C4-2B (cell line): Measurements from ENCODE around the gene KRTAP4-1.

Source experiments
- H3K27ac ChIP-seq: fragments of 450-650 bp; 2 replicates; pipeline ENCODE4 v1.5.1; 2017
- ZFX ChIP-seq: fragments of 450-650 bp; IDR thresholded peaks from 2 replicates; pipeline ENCODE4 v1.6.1; 2017
- TF ChIP-seq, protein P1 (sequence below): fragments of 450-650 bp; conservative IDR thresholded peaks from 2 replicates; pipeline ENCODE4 v1.5.1; 2017; ENCODE audit warnings: mild to moderate bottlenecking

Gene KRTAP4-1

DNA sequence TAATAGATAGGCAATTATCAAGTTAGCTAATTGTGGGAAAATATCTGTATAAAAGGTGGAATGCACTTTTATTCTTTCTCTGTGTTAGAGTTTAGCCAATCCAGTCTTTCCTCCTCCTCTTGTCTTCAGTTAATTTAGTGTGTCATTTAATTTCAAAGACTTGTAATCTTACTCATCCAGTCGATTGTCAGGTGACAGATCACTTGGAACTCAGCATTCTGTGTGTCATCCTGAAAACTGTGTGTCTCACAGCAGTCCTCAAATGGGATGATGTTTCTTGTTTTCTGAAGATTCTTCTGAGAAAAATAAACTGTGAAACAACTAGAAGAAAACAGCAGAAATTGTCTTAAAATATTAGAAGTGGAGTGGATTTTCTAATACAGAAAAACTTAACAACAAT is 290 bp upstream of the KRTAP4-1 start:
- no peak for TF ChIP-seq ZFX
- TF ChIP-seq, protein P1, sequence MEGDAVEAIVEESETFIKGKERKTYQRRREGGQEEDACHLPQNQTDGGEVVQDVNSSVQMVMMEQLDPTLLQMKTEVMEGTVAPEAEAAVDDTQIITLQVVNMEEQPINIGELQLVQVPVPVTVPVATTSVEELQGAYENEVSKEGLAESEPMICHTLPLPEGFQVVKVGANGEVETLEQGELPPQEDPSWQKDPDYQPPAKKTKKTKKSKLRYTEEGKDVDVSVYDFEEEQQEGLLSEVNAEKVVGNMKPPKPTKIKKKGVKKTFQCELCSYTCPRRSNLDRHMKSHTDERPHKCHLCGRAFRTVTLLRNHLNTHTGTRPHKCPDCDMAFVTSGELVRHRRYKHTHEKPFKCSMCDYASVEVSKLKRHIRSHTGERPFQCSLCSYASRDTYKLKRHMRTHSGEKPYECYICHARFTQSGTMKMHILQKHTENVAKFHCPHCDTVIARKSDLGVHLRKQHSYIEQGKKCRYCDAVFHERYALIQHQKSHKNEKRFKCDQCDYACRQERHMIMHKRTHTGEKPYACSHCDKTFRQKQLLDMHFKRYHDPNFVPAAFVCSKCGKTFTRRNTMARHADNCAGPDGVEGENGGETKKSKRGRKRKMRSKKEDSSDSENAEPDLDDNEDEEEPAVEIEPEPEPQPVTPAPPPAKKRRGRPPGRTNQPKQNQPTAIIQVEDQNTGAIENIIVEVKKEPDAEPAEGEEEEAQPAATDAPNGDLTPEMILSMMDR, result no peak
- no peak overlapping the region for H3K27ac ChIP-seq

DNA sequence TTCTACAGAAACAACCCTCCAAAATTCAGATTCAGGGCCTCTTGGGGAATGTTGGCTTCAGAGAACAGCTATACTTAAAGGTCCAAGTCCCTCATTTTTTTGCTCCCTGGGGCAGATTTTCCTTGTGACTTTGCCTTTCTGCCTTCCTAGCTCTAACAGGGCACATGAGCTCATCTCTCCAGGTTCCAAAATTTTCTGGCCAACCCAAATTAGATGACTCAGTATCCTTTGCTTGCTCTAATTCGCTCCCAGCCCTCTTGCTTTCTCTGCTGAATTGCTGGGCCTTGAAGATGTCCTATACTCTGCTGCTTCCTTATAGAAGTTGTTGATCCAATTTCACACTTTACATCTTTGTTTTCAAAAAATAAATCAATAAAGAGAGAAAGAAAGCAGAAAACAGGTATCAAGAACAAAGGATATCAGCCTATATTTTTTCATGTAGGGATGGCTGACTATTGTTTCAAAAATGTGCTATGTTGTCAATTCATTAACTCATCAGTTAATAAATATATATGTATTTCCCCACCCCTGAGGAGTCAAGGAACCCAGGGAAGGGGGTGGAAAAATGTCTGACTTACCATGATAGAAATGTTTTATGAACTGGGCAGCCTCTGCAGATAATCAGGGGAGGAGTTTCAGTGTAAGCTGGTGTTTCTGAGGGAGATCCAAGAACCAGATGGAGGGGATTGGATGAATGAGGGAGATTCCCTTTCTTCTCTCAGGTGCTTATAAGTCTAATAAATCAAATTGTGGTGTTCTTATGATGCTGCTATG is 5.7 kb downstream of the KRTAP4-1 start:
- H3K27ac ChIP-seq, result no peak overlapping the region
- TF ChIP-seq ZFX, result no peak
- TF ChIP-seq, protein P1, result no peak

DNA sequence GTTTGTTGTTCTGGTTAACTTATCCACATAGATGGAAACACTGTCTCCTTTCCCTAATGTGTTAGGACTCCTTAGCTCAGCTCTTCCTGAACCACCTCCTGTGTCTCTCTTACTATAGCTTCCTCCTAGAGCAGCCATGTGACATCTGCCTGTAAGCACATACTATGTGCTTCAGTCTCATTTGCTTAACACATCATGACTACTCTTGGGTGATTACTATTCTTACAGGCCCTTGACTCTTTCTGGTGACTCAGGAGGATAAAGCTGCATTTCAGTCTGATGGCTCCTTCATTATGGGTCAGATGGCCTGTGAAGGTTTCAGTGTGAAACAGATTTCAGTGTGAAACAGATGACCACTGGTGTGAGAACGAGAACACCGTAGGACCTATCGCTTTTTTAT is 6.4 kb downstream of the KRTAP4-1 start:
- no peak overlapping the region for H3K27ac ChIP-seq

DNA sequence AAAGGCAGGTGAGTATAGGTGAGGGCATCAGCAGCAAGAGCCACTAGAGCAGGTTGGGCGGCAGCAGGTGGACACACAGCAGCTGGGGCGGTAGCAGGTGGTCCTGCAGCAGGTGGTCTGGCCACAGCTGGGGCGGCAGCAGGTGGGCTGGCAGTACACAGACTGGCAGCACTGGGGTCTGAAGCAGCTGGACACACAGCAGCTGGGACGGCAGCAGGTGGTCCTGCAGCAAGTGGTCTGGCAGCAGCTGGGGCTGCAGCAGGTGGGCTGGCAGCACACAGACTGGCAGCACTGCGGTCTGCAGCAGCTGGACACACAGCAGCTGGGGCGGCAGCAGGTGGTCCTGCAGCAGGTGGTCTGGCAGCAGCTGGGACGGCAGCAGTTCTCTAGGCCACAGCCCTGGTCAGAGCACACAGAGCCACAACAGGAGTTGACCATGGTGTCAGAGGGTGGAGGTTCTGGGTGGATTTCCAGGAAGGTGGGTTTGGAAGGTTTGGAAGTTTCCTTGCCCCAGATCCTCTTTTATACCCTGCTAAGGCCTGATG is 6.9 kb downstream of the KRTAP4-1 start, which contains the start of gene KRTAP4-2:
TSS of gene KRTAP4-2 (minus strand) at position 495 of the 545 bp plus-strand sequence. CDS start at position 438, 57 bp downstream.
- no peak for TF ChIP-seq ZFX
- TF ChIP-seq, protein P1, result no peak
- H3K27ac ChIP-seq, result no peak within 1 kb of the TSS

More for the DNA sequence above, 6.4 kb downstream of the KRTAP4-1 start:
- TF ChIP-seq, protein P1, result no peak
- no peak for TF ChIP-seq ZFX

DNA sequence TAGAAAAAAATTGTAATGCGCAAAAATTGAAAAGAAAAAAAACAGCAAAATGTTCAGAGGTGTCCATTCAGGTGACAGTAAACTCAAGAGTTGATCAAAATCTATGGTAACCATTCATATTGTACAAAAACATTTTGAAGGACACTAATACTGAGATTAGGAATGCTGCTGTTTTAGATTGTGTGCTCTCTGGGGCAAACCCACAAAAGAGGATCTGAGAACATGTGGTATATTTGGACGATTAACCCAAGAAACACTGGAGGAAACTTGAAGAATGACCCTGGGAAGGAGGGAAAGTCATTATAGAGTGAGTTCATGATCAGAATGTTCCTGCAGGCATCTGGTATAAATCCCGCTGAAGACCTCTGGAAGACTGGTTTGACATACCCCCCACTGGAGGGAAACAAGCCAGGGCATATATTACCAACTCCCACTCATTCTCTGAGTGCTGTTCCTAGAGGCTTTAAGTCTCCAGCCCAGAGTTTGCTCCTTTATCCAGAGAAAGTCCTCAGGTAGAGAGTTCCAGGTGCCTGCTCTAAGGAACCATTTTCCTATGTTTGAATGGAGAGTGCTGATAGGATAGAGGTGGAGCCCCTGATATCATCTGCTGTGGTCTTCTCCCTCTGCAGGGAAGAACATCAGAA is 7.8 kb downstream of the KRTAP4-1 start:
- H3K27ac ChIP-seq, result no peak overlapping the region
- no peak for TF ChIP-seq ZFX
- TF ChIP-seq, protein P1, result no peak

DNA sequence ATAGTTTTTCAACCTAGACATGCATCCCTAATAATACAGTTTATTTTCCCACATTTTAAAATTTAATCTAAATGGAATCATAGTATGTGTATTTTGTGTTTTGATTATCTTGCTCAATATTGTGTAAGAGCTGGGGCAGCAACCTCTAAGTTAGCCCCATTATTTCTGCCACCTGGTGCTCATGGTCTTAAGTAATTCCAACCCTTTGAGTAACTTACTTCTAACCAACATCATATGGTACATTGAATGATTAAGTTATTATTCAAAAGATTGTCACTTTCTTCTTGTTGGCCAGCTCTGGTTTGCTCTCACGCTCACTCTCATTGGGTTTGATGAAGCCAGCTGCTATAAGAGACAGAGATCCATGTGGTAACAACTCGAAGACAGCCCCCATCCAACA is 12.8 kb downstream of the KRTAP4-1 start:
- TF ChIP-seq, protein P1, result no peak
- no peak for TF ChIP-seq ZFX
- H3K27ac ChIP-seq, result no peak overlapping the region

DNA sequence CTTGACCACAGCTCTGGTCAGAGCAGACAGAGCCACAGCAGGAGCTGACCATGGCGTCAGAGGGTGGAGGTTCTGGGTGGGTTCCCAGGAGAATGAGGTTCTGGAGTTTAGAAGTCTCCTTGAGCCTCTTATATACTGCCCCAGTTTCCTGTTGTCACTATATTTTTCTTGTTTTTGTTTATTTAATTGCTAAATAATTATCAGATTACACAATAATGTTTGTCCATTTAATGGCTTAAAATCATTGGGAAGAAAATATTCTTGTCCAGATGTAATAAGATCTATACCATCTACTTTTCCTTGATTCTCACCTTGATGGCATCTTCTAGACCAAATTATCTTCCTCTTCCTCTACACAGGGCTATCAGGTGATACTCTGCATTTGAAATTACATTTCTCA is 16.6 kb downstream of the KRTAP4-1 start, which contains the start of gene KRTAP4-3:
TSS of gene KRTAP4-3 (minus strand) at position 101 of the 400 bp plus-strand sequence. CDS start at position 52, 49 bp downstream.
- TF ChIP-seq, protein P1, result no peak
- no peak for TF ChIP-seq ZFX

More for the DNA sequence above, 16.6 kb downstream of the KRTAP4-1 start, which contains the start of gene KRTAP4-3:
- no peak within 1 kb of the TSS for H3K27ac ChIP-seq
